LNCaP clone FGC (cell line): ENCODE measurements around the gene SLC1A2.
A peak's percentile ranks its signal among the peaks of the same experiment; 100 is the strongest.

Source experiments
- DNase-seq: peaks from one replicate; pipeline ENCODE4 v3.0.0-alpha.2; 2011; ENCODE audit warnings: low read depth
- H3K4me3 ChIP-seq: 2 replicates; pipeline ENCODE4 v1.5.1; 2011; ENCODE audit warnings: mild to moderate bottlenecking, low read depth, low read length, control low read depth
- TF ChIP-seq, protein P1 (sequence below): IDR thresholded peaks from 2 replicates; pipeline ENCODE4 v1.5.1; 2012; ENCODE audit warnings: mild to moderate bottlenecking; ENCODE audit not compliant: control insufficient read depth, insufficient read depth; ENCODE audit errors: extremely low read depth

SLC1A2 gene

DNA sequence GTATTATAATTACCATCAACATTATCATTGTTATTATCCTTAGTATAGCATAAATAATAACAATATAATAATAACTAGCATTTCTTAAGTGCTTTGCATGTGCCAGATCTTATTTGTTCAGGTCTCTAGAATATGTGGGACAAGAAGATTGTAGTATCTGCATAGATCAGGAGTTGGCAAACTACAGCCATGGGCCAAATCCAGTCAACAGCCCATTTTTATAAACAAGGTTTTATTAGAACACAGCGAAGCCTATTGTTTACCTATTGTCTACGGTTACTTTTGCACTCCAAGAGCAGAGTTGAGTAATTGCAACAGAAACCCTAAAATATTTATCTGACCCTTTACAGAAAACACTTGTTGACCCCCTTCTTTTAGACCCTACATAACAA lies 81.4 kb downstream of the SLC1A2 start:
- H3K4me3 ChIP-seq, result no peak overlapping the region
- TF ChIP-seq, protein P1, sequence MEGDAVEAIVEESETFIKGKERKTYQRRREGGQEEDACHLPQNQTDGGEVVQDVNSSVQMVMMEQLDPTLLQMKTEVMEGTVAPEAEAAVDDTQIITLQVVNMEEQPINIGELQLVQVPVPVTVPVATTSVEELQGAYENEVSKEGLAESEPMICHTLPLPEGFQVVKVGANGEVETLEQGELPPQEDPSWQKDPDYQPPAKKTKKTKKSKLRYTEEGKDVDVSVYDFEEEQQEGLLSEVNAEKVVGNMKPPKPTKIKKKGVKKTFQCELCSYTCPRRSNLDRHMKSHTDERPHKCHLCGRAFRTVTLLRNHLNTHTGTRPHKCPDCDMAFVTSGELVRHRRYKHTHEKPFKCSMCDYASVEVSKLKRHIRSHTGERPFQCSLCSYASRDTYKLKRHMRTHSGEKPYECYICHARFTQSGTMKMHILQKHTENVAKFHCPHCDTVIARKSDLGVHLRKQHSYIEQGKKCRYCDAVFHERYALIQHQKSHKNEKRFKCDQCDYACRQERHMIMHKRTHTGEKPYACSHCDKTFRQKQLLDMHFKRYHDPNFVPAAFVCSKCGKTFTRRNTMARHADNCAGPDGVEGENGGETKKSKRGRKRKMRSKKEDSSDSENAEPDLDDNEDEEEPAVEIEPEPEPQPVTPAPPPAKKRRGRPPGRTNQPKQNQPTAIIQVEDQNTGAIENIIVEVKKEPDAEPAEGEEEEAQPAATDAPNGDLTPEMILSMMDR, result no peak
- DNase-seq, result peak; percentile 93

DNA sequence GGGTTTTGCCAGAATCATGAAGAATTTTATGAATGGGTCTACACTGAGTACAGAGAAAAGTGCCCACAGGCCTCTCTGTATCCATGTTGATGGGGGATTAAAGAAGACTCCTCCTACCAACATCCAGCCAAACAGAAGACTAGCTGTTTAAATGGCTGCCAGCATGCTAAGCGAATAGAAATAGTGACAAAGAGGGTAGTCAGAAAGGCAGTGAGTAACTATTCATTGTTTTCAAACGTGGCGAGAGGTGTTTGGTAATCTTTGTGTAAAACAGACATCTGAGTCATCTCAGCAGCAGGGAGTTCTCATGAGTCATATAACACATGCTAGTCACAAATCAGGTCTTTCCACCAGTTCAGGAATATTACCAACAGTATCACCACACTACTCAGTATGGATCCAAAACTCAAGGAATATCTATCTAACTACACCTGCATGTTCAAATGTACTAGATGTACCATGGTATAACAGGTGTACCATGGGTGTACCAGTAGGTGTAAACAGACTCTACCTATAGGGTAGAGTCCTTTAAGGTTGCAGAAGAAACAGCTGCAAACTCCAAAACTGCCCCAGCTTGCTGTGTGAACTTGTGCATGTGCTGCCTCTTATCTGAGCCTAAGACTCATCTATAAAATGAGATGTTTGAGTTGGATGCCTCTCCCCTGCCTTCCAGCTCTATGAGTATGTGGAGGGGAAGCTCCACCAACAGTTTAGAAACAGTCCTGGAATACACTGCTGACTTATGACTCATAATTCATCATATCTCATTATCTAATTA lies 82.0 kb downstream of the SLC1A2 start:
- peak; percentile 91 for DNase-seq
- H3K4me3 ChIP-seq, result no peak overlapping the region
- TF ChIP-seq, protein P1, result no peak

DNA sequence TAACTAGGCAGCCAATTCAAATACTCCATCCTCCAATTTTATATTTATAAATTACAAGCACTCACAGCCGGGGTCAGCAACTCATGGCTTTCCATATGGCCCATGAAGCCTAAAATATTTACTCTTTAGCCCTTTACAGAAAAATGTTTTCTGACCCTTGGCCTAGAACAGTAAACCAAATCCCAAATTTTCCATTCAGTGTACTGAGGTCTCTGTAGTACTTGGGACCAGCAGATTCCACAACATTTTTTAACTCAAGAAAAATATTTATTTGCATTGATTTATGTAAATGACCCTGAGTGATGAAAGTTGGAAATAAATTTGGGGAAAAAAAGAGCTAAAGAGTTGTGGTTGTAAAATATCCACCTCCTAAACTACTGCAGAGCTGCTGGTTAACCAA lies 82.6 kb downstream of the SLC1A2 start:
- TF ChIP-seq, protein P1, result no peak
- DNase-seq, result no peak
- H3K4me3 ChIP-seq, result no peak overlapping the region

DNA sequence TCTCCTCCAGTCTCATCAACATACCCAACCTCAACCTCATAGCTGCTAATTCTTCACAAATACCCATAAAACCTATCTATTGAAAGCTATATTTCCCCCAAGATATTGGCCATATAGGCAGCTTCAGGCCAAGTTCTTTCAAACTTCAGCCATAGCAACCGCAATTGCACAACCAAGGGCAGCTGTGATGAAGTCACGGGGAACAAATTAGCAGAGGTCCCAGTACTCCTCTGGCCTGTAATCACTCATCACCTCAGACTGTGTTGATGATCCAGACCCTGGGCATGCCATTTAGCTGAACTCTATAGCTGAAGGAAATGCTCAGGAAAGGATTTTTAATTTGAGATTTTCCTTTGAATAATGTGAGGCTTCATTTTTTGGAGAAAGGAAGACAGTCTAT lies 84.1 kb downstream of the SLC1A2 start:
- DNase-seq, result no peak

DNA sequence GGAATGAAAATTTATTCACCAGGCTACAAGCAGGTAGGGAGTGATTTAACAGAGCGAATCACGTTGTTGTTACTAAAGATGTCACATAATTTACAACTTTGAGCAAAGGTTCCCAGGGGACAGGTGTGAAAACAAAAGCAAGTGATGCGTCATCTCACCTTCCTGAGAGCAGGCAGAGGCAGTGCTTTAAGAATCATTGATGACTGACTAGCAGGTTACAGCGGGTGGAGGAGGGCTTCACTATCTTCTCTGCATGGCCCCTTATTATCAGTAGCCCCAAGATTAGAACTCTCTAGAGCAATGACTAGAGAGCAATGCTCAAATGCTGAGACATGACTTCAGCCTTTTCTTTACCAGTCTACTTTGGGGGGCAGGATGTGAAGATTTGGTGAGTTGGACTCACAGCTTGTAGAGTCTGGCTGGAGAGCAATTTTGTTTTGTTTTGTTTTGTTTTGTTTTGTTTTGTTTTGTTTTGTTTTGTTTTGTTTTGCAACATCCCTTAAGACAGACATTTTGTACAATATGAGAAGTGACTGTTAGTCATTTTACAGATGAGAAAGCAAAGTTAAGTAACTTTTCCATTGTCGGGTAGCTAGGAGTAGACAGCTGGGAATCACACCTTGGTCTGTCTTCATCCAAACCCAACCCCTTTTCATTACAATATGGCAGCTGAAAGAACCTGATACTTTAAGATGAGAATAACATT lies 84.8 kb downstream of the SLC1A2 start:
- DNase-seq, result no peak
- H3K4me3 ChIP-seq, result no peak overlapping the region
- TF ChIP-seq, protein P1, result no peak

More for the DNA sequence above, 84.1 kb downstream of the SLC1A2 start:
- TF ChIP-seq, protein P1, result no peak
- no peak overlapping the region for H3K4me3 ChIP-seq

DNA sequence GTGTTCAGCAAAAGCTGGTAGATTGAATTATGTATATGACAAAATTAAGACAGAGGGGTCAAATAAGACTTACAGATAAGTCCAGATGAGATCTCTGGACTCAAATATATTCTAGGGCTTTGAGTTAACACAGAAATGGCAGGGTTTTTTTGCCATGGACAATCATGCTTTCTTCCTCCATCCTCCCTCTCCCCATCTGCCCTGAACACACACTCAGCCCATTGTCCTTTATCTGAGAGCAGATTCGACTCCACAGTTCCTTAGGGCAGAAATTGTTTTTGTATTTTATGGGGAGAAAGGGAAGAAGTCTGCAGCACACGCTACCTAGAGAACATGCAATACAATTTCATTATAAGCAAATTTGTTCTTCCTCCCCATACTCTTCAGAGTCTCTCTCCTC lies 86.8 kb downstream of the SLC1A2 start:
- DNase-seq, result no peak
- no peak overlapping the region for H3K4me3 ChIP-seq
- TF ChIP-seq, protein P1, result no peak

DNA sequence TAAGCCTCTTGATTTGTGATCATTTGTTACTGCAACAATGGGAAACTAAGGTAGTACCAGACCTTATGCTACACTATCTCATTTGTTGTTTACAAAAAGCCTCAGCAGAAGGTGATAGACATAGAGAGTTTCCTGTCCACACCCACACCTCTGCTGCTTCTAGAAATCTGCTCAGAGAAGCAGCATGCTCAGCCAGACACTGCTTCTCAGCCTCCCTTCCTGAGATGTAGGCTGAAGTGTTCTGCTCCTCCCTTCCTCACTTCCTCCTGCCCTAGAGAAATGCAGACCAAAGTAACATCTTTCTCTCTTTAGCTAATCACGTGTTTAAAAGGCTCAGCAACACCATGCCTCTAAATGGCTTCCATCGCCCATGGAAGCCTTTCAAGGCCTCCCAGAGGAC lies 88.4 kb downstream of the SLC1A2 start:
- no peak for DNase-seq
- H3K4me3 ChIP-seq, result no peak overlapping the region
- TF ChIP-seq, protein P1, result no peak
